ENCODE measurements around the gene SMARCA2.

SMARCA2 gene

DNA sequence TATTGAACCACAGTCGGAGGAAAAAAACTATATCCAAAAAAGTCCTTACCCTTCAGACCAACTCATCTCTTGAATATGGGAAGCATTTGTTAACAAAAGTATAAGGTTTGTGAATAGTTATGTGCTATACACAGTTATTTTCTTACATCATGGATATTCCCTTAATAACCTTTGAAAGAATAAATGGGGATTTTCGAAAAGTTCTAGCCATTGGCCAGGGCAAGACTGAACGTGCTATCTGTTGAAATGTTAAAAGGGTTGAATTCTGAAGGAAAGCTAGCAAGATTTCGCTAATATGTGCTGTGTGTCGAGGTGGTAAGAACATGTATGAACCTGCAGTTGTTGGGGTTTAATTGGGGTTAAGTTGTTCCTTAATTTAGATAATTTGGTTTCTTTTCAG, 140.8 kb downstream of the SMARCA2 start:
- no peak overlapping the region for H3K4me2 ChIP-seq
- no peaks in the 10 kb centered on the region for H3K36me3 ChIP-seq (ENCODE audit: insufficient read depth)
- H3K27ac ChIP-seq: no peak overlapping the region
- no peak overlapping the region for H3K9ac ChIP-seq
- H3K4me1 ChIP-seq (ENCODE audit: low read depth, poor library complexity, severe bottlenecking): peaks cover 27% of the 10 kb centered on the region
- H3K79me2 ChIP-seq (ENCODE audit: insufficient read depth, low read depth): peaks cover 59% of the 10 kb centered on the region
- H2AFZ ChIP-seq (ENCODE audit: low read depth): no peak overlapping the region
- no peak overlapping the region for H3K4me3 ChIP-seq (IDR thresholded peaks at IDR 0.05; ENCODE audit: insufficient read depth, low read depth, low read length)
- TF ChIP-seq, protein P1, sequence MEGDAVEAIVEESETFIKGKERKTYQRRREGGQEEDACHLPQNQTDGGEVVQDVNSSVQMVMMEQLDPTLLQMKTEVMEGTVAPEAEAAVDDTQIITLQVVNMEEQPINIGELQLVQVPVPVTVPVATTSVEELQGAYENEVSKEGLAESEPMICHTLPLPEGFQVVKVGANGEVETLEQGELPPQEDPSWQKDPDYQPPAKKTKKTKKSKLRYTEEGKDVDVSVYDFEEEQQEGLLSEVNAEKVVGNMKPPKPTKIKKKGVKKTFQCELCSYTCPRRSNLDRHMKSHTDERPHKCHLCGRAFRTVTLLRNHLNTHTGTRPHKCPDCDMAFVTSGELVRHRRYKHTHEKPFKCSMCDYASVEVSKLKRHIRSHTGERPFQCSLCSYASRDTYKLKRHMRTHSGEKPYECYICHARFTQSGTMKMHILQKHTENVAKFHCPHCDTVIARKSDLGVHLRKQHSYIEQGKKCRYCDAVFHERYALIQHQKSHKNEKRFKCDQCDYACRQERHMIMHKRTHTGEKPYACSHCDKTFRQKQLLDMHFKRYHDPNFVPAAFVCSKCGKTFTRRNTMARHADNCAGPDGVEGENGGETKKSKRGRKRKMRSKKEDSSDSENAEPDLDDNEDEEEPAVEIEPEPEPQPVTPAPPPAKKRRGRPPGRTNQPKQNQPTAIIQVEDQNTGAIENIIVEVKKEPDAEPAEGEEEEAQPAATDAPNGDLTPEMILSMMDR (conservative IDR thresholded peaks at IDR 0.05; ENCODE audit: low read depth, low read length): no peak
- no peaks in the 10 kb centered on the region for H3K27me3 ChIP-seq (ENCODE audit: insufficient read depth, low read depth)
- H4K20me1 ChIP-seq (ENCODE audit: insufficient read depth): no peaks in the 10 kb centered on the region

DNA sequence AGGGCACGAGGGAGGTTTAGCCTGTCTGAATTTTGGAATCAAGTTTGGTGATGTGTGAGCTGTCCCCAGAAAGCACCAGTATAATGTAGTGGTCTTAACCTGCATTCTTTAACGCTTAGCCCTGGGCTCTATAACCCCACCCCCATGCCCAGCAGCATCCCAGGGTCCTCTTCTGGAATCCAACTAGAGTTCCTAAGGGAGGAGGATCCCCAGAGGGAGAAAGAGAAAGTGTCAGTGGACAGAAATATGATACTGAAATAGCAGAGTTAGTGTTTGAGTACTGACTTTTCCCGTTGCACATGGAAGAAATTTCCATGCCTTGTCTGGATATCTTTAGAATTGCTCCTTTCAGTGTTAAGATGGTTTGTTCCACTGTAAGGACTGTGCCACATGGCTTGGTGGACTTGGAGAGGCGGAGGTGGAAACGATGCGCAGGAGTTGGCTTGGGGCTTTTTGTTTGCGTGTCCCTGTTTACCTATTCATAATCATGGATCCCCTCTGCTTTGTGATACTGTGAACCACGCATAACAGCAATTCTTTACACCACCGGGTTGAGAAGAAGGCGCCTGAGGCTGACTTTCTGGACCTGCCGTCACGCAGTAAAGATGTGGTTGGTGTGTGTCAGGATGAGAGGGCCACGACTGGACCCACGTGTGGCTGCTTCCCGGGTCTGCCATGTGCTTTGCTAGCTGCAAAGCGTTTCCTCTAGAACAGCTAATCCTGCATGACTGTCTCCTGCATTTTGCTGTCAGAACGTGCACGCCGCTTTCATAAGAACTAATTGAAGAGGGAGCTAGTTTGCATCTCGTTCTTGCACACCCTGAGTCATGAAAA, 142.3 kb downstream of the SMARCA2 start:
- no peaks in the 10 kb centered on the region for H4K20me1 ChIP-seq (ENCODE audit: insufficient read depth)
- peak overlapping the region; percentile 69 for H2AFZ ChIP-seq (ENCODE audit: low read depth)
- H3K4me2 ChIP-seq: peak overlapping the region; percentile 57
- H3K4me1 ChIP-seq (ENCODE audit: low read depth, poor library complexity, severe bottlenecking): peaks cover 27% of the 10 kb centered on the region
- H3K36me3 ChIP-seq (ENCODE audit: insufficient read depth): peaks cover 7% of the 10 kb centered on the region; the same call in 1 of the 2 replicates
- peak overlapping the region; percentile 89 for H3K9ac ChIP-seq
- H3K27me3 ChIP-seq (ENCODE audit: insufficient read depth, low read depth): no peaks in the 10 kb centered on the region
- H3K27ac ChIP-seq: peak overlapping the region; percentile 83
- H3K4me3 ChIP-seq (IDR thresholded peaks at IDR 0.05; ENCODE audit: insufficient read depth, low read depth, low read length): no peak overlapping the region
- TF ChIP-seq, protein P1 (conservative IDR thresholded peaks at IDR 0.05; ENCODE audit: low read depth, low read length): no peak
- H3K79me2 ChIP-seq (ENCODE audit: insufficient read depth, low read depth): peaks cover 59% of the 10 kb centered on the region

DNA sequence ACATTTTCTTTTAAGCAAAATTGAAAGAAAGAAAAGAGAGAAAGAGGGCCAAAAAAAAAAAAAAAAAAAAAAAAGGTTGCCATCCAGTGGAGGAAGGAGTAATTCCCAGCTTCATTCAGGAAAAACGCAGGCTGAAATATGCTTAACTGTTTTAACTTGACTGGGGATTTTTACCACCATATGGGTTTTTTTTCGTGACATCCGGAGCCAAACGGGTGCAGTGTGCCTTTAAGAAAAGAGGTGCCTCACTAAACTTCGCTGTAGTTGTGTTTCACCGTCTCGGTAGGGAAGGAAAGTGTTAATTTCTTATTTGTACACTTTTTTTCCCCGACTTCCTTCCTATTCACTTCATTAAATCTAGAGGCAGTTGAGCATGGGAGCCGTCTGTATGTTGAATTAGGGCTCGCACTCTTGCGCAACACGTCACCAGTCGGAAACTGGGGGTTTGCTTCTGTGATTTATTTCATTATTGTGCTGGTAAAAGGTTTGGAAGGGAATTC, 143.0 kb downstream of the SMARCA2 start:
- no peaks in the 10 kb centered on the region for H3K27me3 ChIP-seq (ENCODE audit: insufficient read depth, low read depth)
- H4K20me1 ChIP-seq (ENCODE audit: insufficient read depth): no peaks in the 10 kb centered on the region
- H2AFZ ChIP-seq (ENCODE audit: low read depth): peak overlapping the region; percentile 69
- peak overlapping the region; percentile 83 for H3K27ac ChIP-seq
- H3K4me1 ChIP-seq (ENCODE audit: low read depth, poor library complexity, severe bottlenecking): peaks cover 27% of the 10 kb centered on the region
- peak overlapping the region; percentile 57 for H3K4me2 ChIP-seq
- peak overlapping the region; percentile 89 for H3K9ac ChIP-seq
- TF ChIP-seq, protein P1 (conservative IDR thresholded peaks at IDR 0.05; ENCODE audit: low read depth, low read length): no peak
- peaks cover 58% of the 10 kb centered on the region for H3K79me2 ChIP-seq (ENCODE audit: insufficient read depth, low read depth)
- H3K36me3 ChIP-seq (ENCODE audit: insufficient read depth): peaks cover 9% of the 10 kb centered on the region; the same call in 1 of the 2 replicates
- H3K4me3 ChIP-seq (IDR thresholded peaks at IDR 0.05; ENCODE audit: insufficient read depth, low read depth, low read length): no peak overlapping the region

DNA sequence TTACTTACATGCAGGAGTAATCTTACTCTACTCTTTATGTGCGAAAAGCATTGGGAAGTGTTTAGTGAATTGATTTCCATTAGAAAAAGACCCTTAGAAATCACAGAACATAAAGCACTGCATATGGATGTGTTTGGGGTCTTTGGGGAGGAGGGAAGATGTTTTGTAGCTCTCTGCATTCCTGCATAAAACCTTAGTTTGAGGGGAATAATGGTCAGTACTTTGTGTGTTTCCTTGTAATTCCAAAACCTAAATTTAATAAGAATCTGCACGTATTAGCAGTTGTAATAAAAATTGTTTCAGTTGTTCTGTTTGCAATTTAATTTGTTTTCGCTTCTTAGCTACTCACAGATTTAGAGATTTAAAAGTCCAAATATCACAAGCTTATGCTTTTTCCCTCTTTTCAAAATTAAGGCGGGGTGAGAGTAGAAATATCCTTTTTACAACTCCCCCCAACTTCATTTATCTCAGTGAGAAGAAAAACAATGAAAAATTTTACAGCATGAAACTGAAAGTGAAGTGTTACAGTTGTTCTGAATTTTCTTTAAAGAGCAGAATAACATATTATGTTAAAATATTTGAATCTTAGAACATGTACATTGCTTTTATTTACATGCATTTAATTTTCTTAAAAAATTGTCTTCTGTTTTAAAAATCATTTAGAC, 143.8 kb downstream of the SMARCA2 start:
- Histone ChIP-seq H3K9ac (peak overlapping the region; percentile 89; the same call in 1 of the 2 replicates), H4K20me1 (ENCODE audit: insufficient read depth) (no peaks in the 10 kb centered on the region), H2AFZ (ENCODE audit: low read depth) (0 out of 2 replicates have a peak overlapping the region, but pooled peaks have one; percentile 69), H3K27me3 (ENCODE audit: insufficient read depth, low read depth) (no peaks in the 10 kb centered on the region), H3K27ac (peak overlapping the region; percentile 83), H3K36me3 (ENCODE audit: insufficient read depth) (peaks cover 9% of the 10 kb centered on the region; the same call in 1 of the 2 replicates), H3K4me2 (peak overlapping the region; percentile 57), H3K79me2 (ENCODE audit: insufficient read depth, low read depth) (peaks cover 50% of the 10 kb centered on the region), H3K4me1 (ENCODE audit: low read depth, poor library complexity, severe bottlenecking) (peaks cover 27% of the 10 kb centered on the region), H3K4me3 (IDR thresholded peaks at IDR 0.05; ENCODE audit: insufficient read depth, low read depth, low read length) (no peak overlapping the region)
- TF ChIP-seq, protein P1 (conservative IDR thresholded peaks at IDR 0.05; ENCODE audit: low read depth, low read length): no peak
